Stimulated activated CD8-positive, alpha-beta memory T cell treated with anti-CD3 and anti-CD28 coated beads, Interleukin-15, amount 100 ng/mL, for 4 hours (primary cell): Measurements from ENCODE around the gene PROZ.

Experiments
- DNase-seq, 2 donors: peaks; one replicate each; pipeline ENCODE4 v3.0.0-alpha.2; 2020; ENCODE audit warnings: low read depth in 2 of 2

The PROZ gene

GRCh38 chr13:113120300-113121182 lies 37.9 kb upstream of the PROZ start:
- no peak for DNase-seq

- no peak for DNase-seq
Measured at GRCh38 chr13:113121183-113121927, 37.1 kb upstream of the PROZ start.

GRCh38 chr13:113121928-113122471 lies 36.4 kb upstream of the PROZ start:
- DNase-seq: no peak

GRCh38 chr13:113122550-113123225 lies 35.8 kb upstream of the PROZ start, which contains the start of gene F10:
Gene F10 (plus strand): TSS chr13:113122799. CDS start chr13:113122856, 57 bp downstream.
- no peak for DNase-seq

- no peak for DNase-seq
Measured at GRCh38 chr13:113123226-113124201, 34.9 kb upstream of the PROZ start.

GRCh38 chr13:113124211-113124970 lies 34.1 kb upstream of the PROZ start:
- DNase-seq: no peak

GRCh38 chr13:113125506-113126264 lies 32.8 kb upstream of the PROZ start:
- DNase-seq: no peak

GRCh38 chr13:113126265-113127150 lies 31.9 kb upstream of the PROZ start:
- DNase-seq: no peak

GRCh38 chr13:113129480-113129879 lies 29.0 kb upstream of the PROZ start:
- no peak for DNase-seq

GRCh38 chr13:113129921-113130750 lies 28.3 kb upstream of the PROZ start:
- no peak for DNase-seq

- DNase-seq: no peak
Measured at GRCh38 chr13:113135281-113135760, 23.1 kb upstream of the PROZ start.

GRCh38 chr13:113137691-113138298 lies 20.7 kb upstream of the PROZ start:
- DNase-seq: no peak

- no peak for DNase-seq
Measured at GRCh38 chr13:113138792-113139551, 19.5 kb upstream of the PROZ start.

- no peak for DNase-seq
Measured at GRCh38 chr13:113139577-113139976, 18.9 kb upstream of the PROZ start.

GRCh38 chr13:113140677-113141600 lies 17.5 kb upstream of the PROZ start:
- no peak for DNase-seq
